ENCODE results near the gene RNF214. TPM values are rescaled to one million over a fixed set of nuclear protein-coding genes. Genes with fewer than 3 reads are reported as not detected.

The RNF214 gene
- polyA plus RNA-seq, 1 donor (not counting 4 experiments of a cell fraction or from before 2014, with no cell fraction given), result 11.8 TPM

DNA sequence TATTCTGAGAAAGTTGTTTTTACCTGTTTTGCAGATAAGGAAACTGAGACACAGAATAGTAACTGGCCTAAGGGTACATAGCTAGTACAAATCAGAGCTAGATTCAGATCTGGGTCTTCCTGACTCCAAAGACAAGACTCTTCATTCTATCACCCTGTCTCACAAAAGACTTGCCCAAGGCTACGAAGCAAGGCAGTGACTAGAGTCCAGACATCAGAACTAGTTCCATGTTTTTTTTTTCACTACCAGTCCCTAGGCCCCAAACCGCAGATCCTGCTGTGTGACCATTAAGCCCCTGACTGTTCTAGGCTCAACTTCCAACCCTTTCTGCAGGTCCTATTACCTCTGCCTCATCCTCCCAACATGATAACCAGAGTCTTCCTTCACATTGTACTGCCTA lies 60.1 kb downstream of the RNF214 start:
- TF ChIP-seq, protein P1, sequence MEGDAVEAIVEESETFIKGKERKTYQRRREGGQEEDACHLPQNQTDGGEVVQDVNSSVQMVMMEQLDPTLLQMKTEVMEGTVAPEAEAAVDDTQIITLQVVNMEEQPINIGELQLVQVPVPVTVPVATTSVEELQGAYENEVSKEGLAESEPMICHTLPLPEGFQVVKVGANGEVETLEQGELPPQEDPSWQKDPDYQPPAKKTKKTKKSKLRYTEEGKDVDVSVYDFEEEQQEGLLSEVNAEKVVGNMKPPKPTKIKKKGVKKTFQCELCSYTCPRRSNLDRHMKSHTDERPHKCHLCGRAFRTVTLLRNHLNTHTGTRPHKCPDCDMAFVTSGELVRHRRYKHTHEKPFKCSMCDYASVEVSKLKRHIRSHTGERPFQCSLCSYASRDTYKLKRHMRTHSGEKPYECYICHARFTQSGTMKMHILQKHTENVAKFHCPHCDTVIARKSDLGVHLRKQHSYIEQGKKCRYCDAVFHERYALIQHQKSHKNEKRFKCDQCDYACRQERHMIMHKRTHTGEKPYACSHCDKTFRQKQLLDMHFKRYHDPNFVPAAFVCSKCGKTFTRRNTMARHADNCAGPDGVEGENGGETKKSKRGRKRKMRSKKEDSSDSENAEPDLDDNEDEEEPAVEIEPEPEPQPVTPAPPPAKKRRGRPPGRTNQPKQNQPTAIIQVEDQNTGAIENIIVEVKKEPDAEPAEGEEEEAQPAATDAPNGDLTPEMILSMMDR (optimal IDR thresholded peaks at IDR 0.05 in 1 of 3, IDR thresholded peaks at IDR 0.05 in 1 of 3, conservative IDR thresholded peaks at IDR 0.05 in 1 of 3; ENCODE audit: extremely low read depth in 1 of 3, insufficient read depth in 2 of 3, low read length in 3 of 3), result no peak
- no peak for TF ChIP-seq EZH2 (IDR thresholded peaks at IDR 0.05; ENCODE audit: low read length)
- Histone ChIP-seq H3K4me2 (ENCODE audit: control insufficient read depth, extremely low read depth, insufficient read depth, low read depth, low read length) (no peak overlapping the region), H3K27ac (ENCODE audit: control insufficient read depth, insufficient read depth, low read length) (no peak overlapping the region), H2AFZ (ENCODE audit: control insufficient read depth, low read length) (no peak overlapping the region), H3K36me3 (ENCODE audit: control insufficient read depth in 2 of 2, extremely low read depth in 1 of 2, insufficient read depth in 2 of 2, low read length in 2 of 2) (peaks cover 15 to 16% of the 10 kb centered on the region in 2 experiments), H3K27me3 (ENCODE audit: control insufficient read depth, extremely low read depth, insufficient read depth, low read length) (no peaks in the 10 kb centered on the region), H3K4me1 (ENCODE audit: control insufficient read depth, extremely low read depth, insufficient read depth, low read length) (no peaks in the 10 kb centered on the region), H4K20me1 (ENCODE audit: control insufficient read depth, extremely low read depth, insufficient read depth, low read length) (no peaks in the 10 kb centered on the region), H3K79me2 (ENCODE audit: control insufficient read depth, insufficient read depth, low read length) (no peaks in the 10 kb centered on the region), H3K9me3 (ENCODE audit: control insufficient read depth, low read depth, low read length) (no peaks in the 10 kb centered on the region), H3K9me1 (ENCODE audit: control insufficient read depth, extremely low read depth, insufficient read depth, low read length) (no peaks in the 10 kb centered on the region), H3K9ac (ENCODE audit: control insufficient read depth, extremely low read depth, insufficient read depth, low read length) (no peak overlapping the region), H3K4me3 (ENCODE audit: control insufficient read depth in 2 of 3, extremely low read depth in 1 of 3, insufficient read depth in 2 of 3, low read depth in 1 of 3, low read length in 3 of 3) (no peak overlapping the region)
- dilution Hi-C loops (cut with MboI; ENCODE audit: extremely low pct_ligation_motif_present, low sequenced_read_pairs), result no loop called here
- no peak for DNase-seq (ENCODE audit: low read depth, low spot score)
- no peak for FAIRE-seq

DNA sequence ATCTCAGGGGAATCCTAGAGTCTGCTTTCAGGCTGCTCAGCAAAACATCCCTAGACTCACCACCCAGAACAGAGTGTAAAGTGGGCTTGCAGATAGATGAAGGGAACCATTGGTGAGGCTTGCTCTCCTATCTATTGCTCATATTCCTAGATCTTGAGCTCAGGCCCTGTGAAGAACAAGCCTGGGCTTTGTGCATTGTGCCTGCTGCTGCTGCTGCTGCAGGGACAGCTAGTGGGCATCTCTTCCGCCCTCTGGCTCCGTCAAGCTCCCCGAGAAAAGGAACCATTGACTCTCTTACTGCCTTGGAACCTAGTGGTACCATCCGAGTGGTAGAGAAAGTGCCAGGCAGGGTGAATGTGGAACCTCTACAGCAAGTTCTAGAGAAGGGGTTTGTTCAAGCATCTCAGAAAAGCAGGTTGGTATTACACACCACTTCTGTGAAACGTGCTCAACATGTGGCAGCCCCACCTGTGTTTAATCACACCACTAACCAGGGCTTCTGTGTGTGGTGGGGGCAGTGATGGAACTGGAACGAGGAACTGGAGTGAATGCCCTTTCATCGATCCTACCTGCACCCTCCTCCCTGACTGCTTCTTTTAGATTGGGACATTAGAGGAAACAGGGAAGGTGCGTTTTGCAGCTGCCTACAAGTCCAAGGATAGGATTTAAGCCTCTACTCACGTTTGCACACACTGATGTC lies 63.1 kb downstream of the RNF214 start:
- TF ChIP-seq, protein P1 (optimal IDR thresholded peaks at IDR 0.05 in 1 of 3, IDR thresholded peaks at IDR 0.05 in 1 of 3, conservative IDR thresholded peaks at IDR 0.05 in 1 of 3; ENCODE audit: extremely low read depth in 1 of 3, insufficient read depth in 2 of 3, low read length in 3 of 3), result no peak
- no peak for TF ChIP-seq EZH2 (IDR thresholded peaks at IDR 0.05; ENCODE audit: low read length)
- Histone ChIP-seq H3K4me1 (ENCODE audit: control insufficient read depth, extremely low read depth, insufficient read depth, low read length) (no peaks in the 10 kb centered on the region), H3K9me3 (ENCODE audit: control insufficient read depth, low read depth, low read length) (no peaks in the 10 kb centered on the region), H3K36me3 (ENCODE audit: control insufficient read depth in 2 of 2, extremely low read depth in 1 of 2, insufficient read depth in 2 of 2, low read length in 2 of 2) (peaks cover 6 to 8% of the 10 kb centered on the region in 2 experiments), H4K20me1 (ENCODE audit: control insufficient read depth, extremely low read depth, insufficient read depth, low read length) (no peaks in the 10 kb centered on the region), H3K9ac (ENCODE audit: control insufficient read depth, extremely low read depth, insufficient read depth, low read length) (no peak overlapping the region), H2AFZ (ENCODE audit: control insufficient read depth, low read length) (no peak overlapping the region), H3K79me2 (ENCODE audit: control insufficient read depth, insufficient read depth, low read length) (no peaks in the 10 kb centered on the region), H3K27ac (ENCODE audit: control insufficient read depth, insufficient read depth, low read length) (no peak overlapping the region), H3K4me2 (ENCODE audit: control insufficient read depth, extremely low read depth, insufficient read depth, low read depth, low read length) (no peak overlapping the region), H3K4me3 (ENCODE audit: control insufficient read depth in 2 of 3, extremely low read depth in 1 of 3, insufficient read depth in 2 of 3, low read depth in 1 of 3, low read length in 3 of 3) (no peak overlapping the region), H3K9me1 (ENCODE audit: control insufficient read depth, extremely low read depth, insufficient read depth, low read length) (no peaks in the 10 kb centered on the region), H3K27me3 (ENCODE audit: control insufficient read depth, extremely low read depth, insufficient read depth, low read length) (no peaks in the 10 kb centered on the region)
- dilution Hi-C loops (cut with MboI; ENCODE audit: extremely low pct_ligation_motif_present, low sequenced_read_pairs), result no loop called here
- DNase-seq (ENCODE audit: low read depth, low spot score), result no peak
- FAIRE-seq, result no peak

All from keratinocyte (primary cell).